SKM-1 (cell line): Measurements from ENCODE around the gene MYO9B.

Source experiments
- DNase-seq: peaks from one replicate; lab custom pipeline; 2025; ENCODE audit not compliant: unreplicated experiment; lab: John Stamatoyannopoulos, UW

The MYO9B gene

GRCh38 chr19:17058236-17058635 is 17.3 kb upstream of the MYO9B start:
- no peak for DNase-seq

GRCh38 chr19:17060802-17061201 is 14.8 kb upstream of the MYO9B start:
- DNase-seq = no peak

GRCh38 chr19:17061205-17061604 is 14.4 kb upstream of the MYO9B start:
- DNase-seq = no peak

GRCh38 chr19:17061691-17062090 is 13.9 kb upstream of the MYO9B start:
- DNase-seq = no peak

GRCh38 chr19:17063428-17063827 is 12.1 kb upstream of the MYO9B start:
- DNase-seq = no peak

- no peak for DNase-seq
Measured at GRCh38 chr19:17069193-17069592, 6.4 kb upstream of the MYO9B start.

GRCh38 chr19:17070421-17070820 is 5.2 kb upstream of the MYO9B start:
- DNase-seq = no peak

GRCh38 chr19:17070912-17071311 is 4.7 kb upstream of the MYO9B start:
- DNase-seq = no peak

GRCh38 chr19:17073869-17074633 is 1.5 kb upstream of the MYO9B start:
- DNase-seq = no peak

GRCh38 chr19:17074634-17075034 is 943 bp upstream of the MYO9B start:
- no peak for DNase-seq

GRCh38 chr19:17075864-17076542 is 426 bp downstream of the MYO9B start:
- no peak for DNase-seq

- no peak for DNase-seq
Measured at GRCh38 chr19:17076543-17076991, 990 bp downstream of the MYO9B start.

GRCh38 chr19:17077447-17078028 is 2.0 kb downstream of the MYO9B start:
- DNase-seq = no peak

- no peak for DNase-seq
Measured at GRCh38 chr19:17078036-17078919, 2.7 kb downstream of the MYO9B start.

- DNase-seq = no peak
Measured at GRCh38 chr19:17078920-17079709, 3.5 kb downstream of the MYO9B start.

GRCh38 chr19:17079710-17080439 is 4.3 kb downstream of the MYO9B start:
- DNase-seq = no peak

GRCh38 chr19:17080440-17080801 is 4.8 kb downstream of the MYO9B start:
- DNase-seq = no peak

- no peak for DNase-seq
Measured at GRCh38 chr19:17081672-17082630, 6.4 kb downstream of the MYO9B start.

GRCh38 chr19:17086120-17086519 is 10.5 kb downstream of the MYO9B start:
- no peak for DNase-seq
